C4-2B (cell line): Measurements from ENCODE around the gene MAP4K3.
"Not testable (repeated sequence)": the region's sequence is repeated elsewhere in the genome, so short reads cannot be mapped to it uniquely, and the experiment has no call there.

Experiments
- H3K27ac ChIP-seq: fragments of 450-650 bp; 2 replicates; pipeline ENCODE4 v1.5.1; 2017
- CTCF ChIP-seq: fragments of 450-650 bp; conservative IDR thresholded peaks from 2 replicates; pipeline ENCODE4 v1.5.1; 2017; ENCODE audit warnings: mild to moderate bottlenecking
- ZFX ChIP-seq: fragments of 450-650 bp; IDR thresholded peaks from 2 replicates; pipeline ENCODE4 v1.6.1; 2017

Gene MAP4K3

DNA sequence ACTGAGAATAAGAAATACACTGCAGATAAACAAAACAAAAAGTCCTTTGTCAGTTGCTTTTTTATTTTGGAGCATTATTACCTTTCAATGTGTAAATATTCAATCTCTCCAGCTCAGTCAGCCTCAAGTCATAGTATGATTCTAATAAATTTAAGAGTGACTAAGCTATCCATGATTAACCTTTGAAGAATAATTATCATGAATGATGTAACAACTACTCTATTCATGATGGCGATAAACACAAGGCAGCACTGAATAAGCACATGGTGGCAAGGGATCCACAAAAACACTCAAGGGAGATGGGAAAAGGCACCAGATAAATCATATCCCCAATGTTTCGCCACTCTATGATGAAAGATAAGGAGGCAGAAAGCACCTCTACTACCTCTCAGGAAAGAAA lies 67.0 kb downstream of the MAP4K3 start:
- H3K27ac ChIP-seq: no peak overlapping the region
- TF ChIP-seq CTCF (no peak), ZFX (no peak)

- no peak for TF ChIP-seq ZFX
- no peak for TF ChIP-seq CTCF
- H3K27ac ChIP-seq: no peak overlapping the region
These were observed 68.2 kb downstream of the MAP4K3 start for GRCh38 chr2:39368846-39369245.

- no peak overlapping the region for H3K27ac ChIP-seq
- TF ChIP-seq CTCF (no peak), ZFX (no peak)
These were observed 68.7 kb downstream of the MAP4K3 start for GRCh38 chr2:39368376-39368775.

DNA sequence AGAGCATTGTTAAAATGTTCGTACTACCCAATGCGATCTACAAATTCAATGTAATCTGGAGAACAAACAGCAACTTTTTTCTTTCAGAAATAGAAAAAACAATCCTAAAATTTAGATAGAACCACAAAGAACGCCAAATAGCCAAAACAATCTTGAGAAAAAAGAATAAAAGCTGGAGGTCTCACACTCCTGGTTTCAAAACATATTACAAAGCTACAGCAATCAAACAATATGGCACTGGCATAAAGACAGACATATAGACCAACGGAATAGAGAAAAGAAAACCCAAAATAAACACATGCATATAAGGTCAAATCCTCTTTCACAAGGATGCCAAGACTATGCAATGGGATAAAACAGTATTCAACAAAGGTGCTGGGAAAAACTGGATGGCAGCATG lies 74.5 kb downstream of the MAP4K3 start:
- TF ChIP-seq ZFX (no peak), CTCF (no peak)
- no peak overlapping the region for H3K27ac ChIP-seq

- no peak overlapping the region for H3K27ac ChIP-seq
- no peak for TF ChIP-seq ZFX
- TF ChIP-seq CTCF: no peak
These were observed 75.6 kb downstream of the MAP4K3 start for GRCh38 chr2:39361511-39361910.

GRCh38 chr2:39360342-39360741 lies 76.7 kb downstream of the MAP4K3 start:
- not testable (repeated sequence) for H3K27ac ChIP-seq

- no peak overlapping the region for H3K27ac ChIP-seq
- TF ChIP-seq ZFX: no peak
These were observed 77.5 kb downstream of the MAP4K3 start for GRCh38 chr2:39359453-39360038.

DNA sequence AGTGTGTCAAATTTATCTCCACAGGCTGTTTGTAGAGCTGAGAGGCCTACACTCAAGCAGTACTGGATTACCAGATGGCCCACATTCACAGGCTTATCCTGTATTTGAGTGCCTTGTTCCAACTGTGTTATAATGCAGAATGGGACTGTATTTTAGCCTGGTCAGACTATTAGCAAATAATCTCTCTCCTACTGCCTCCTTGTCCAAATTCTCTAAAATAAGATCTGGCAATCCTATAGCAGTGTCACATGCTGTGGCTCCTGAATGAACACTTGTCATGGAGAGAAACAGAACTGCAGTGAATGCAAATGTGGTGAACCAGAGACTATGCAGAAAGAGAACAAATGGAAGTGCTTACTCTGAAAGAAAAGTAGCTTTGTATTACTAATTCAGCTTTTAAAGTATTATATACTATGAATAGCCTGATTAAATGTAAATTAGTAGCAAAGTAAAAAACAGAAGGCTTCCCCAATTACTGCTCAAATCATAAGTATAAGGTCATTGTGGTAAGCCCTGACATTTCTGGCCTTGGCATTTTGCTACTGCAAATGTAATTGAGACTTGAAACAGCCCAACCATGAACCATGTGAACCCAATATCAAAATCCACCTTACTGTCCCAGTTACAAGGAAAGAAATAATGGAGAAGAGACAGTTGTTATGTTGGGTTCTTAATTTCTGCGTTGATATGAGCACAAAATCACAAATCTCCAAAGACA lies 80.0 kb downstream of the MAP4K3 start:
- no peak for TF ChIP-seq CTCF
- no peak overlapping the region for H3K27ac ChIP-seq
